HFF-Myc (cell line): ENCODE results near the gene CDCA4.

ENCODE experiments used
- DNase-seq: peaks from one replicate; pipeline ENCODE4 v3.0.0-alpha.2; 2011; ENCODE audit warnings: low read depth; ENCODE audit errors: extremely low read depth
- H3K4me3 ChIP-seq: replicated peaks from 2 replicates; pipeline ENCODE4 v1.5.1; 2011; ENCODE audit warnings: low read depth, mild to moderate bottlenecking, control low read depth, low read length
- CTCF ChIP-seq: IDR thresholded peaks from 2 replicates; pipeline ENCODE4 v1.5.1; 2012; ENCODE audit warnings: mild to moderate bottlenecking, low read depth, low read length, control low read depth; ENCODE audit errors: missing control alignments

The CDCA4 gene

GRCh38 chr14:104968541-104969401, 52.1 kb downstream of the CDCA4 start:
- DNase-seq, result no peak
- no peak overlapping the region for H3K4me3 ChIP-seq

GRCh38 chr14:104968153-104968527, 52.7 kb downstream of the CDCA4 start:
- H3K4me3 ChIP-seq, result peak overlapping the region; percentile 20; the same call in 1 of the 2 replicates
- no peak for DNase-seq
- TF ChIP-seq CTCF, result no peak

More at GRCh38 chr14:104968541-104969401, 52.1 kb downstream of the CDCA4 start:
- peak; percentile 19 for TF ChIP-seq CTCF

- no peak for TF ChIP-seq CTCF
- DNase-seq, result no peak
Observed at GRCh38 chr14:104967386-104968152, 53.3 kb downstream of the CDCA4 start.

GRCh38 chr14:104966981-104967385, 53.9 kb downstream of the CDCA4 start:
- no peak overlapping the region for H3K4me3 ChIP-seq
- DNase-seq, result no peak
- no peak for TF ChIP-seq CTCF

More at GRCh38 chr14:104967386-104968152, 53.3 kb downstream of the CDCA4 start:
- H3K4me3 ChIP-seq, result peak overlapping the region; percentile 20

GRCh38 chr14:104966261-104966865, 54.5 kb downstream of the CDCA4 start:
- no peak for TF ChIP-seq CTCF
- H3K4me3 ChIP-seq, result no peak overlapping the region
- no peak for DNase-seq

- DNase-seq, result no peak
- no peak overlapping the region for H3K4me3 ChIP-seq
- TF ChIP-seq CTCF, result no peak
Observed at GRCh38 chr14:104965561-104966231, 55.2 kb downstream of the CDCA4 start.
